ENCODE data around the gene RBFOX2.

- TF ChIP-seq POLR2AphosphoS5 (IDR thresholded peaks at IDR 0.05; ENCODE audit: borderline replicate concordance, low read depth, low read length) (no peak), EZH2 (IDR thresholded peaks at IDR 0.05) (no peak)
These were observed 218.8 kb downstream of the RBFOX2 start for GRCh38 chr22:35809816-35810215.

Measured in SK-N-MC (cell line).